ENCODE results near the gene SKA3. TPM values are rescaled to one million over a fixed set of nuclear protein-coding genes. Genes with fewer than 3 reads are reported as not detected.
"Not testable (repeated sequence)": the region's sequence is repeated elsewhere in the genome, so short reads cannot be mapped to it uniquely, and the experiment has no call there.

Gene SKA3
- total RNA-seq, 5 donors from 2014 or later (not counting 1 experiment from before 2014, with no cell fraction given) = 0.69 to 2.7 (median 0.98) TPM

DNA sequence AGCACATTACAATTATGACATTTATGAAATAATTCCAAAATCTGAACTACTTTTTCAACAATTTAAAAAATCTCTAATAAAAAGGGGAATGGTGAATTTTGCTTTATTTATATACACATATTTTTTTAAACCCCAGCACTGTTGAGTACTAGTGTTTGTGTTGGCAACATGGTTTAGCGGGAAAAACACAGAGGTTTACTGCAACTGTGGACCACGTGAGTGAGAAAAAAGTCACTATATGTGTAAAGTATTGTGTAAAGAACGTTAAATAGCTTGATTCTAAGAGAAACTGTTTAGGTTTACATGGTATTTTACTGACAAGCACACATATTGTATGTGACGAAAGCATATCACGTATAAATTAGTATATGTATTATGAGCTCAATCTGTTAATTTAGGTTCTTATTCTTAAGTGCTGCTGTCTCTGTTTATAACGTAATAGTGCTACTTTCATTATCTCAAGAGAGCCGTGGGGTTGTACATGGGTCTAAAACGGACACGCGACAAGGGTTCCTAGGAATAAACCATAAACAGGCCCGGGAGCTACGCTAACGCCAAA lies 617 bp downstream of the SKA3 start:
- peak overlapping the region; percentile 95 to 99 (median 96) for H3K4me3 Mint-ChIP-seq
- Histone ChIP-seq H3K9me3 (no peaks in the 10 kb centered on the region), H3K27ac (ENCODE audit: low read length) (no peak overlapping the region), H3K4me3 (ENCODE audit: control insufficient read depth in 1 of 2, extremely low read depth in 1 of 2, low read length in 1 of 2) (peak overlapping the region; percentile 85 to 94), H3K27me3 (replicated peaks in 1 of 2; ENCODE audit: control insufficient read depth in 2 of 2, extremely low read depth in 1 of 2, insufficient read depth in 2 of 2, low read length in 1 of 2) (no peaks in the 10 kb centered on the region), H3K4me1 (ENCODE audit: control insufficient read depth in 1 of 2, extremely low read depth in 1 of 2, insufficient read depth in 2 of 2, low read length in 2 of 2) (peaks cover 6 to 18% of the 10 kb centered on the region in 2 experiments), H3K36me3 (ENCODE audit: control insufficient read depth in 2 of 2, extremely low read depth in 1 of 2, insufficient read depth in 1 of 2, low read length in 1 of 2) (no peaks in the 10 kb centered on the region)
- no peaks in the 10 kb centered on the region for H3K9me3 Mint-ChIP-seq
- POLR2A ChIA-PET = interaction anchor here (0.5 to 1.2 kb wide), 6 partner anchors 20 to 1386 kb away, joined by 3 to 5 read pairs (median 4); no protein-coding TSS in a partner anchor
- CTCF ChIA-PET = interaction anchor here in 1 of 2 donors (1.2 kb wide), 1 partner anchor 122 kb away, joined by 3 read pairs; no protein-coding TSS in a partner anchor
- no peaks in the 10 kb centered on the region for H3K27me3 Mint-ChIP-seq
- H3K36me3 Mint-ChIP-seq = no peaks in the 10 kb centered on the region
- H3K4me1 Mint-ChIP-seq = peaks cover 25 to 26% (median 26%) of the 10 kb centered on the region in 3 donors
- ATAC-seq (replicated peaks in 1 of 4) (no peak), DNase-seq (no peak)
- peak overlapping the region in 1 of 2 donors; percentile 95 for H3K27ac Mint-ChIP-seq
- 2% methylated on average over 9 of the region's 13 CpGs for WGBS (ENCODE audit: insufficient coverage)

- H3K27ac Mint-ChIP-seq; POLR2A ChIA-PET; H3K27ac ChIP-seq (ENCODE audit: low read length); H3K9me3 Mint-ChIP-seq; H3K36me3 ChIP-seq (ENCODE audit: control insufficient read depth in 2 of 2, extremely low read depth in 1 of 2, insufficient read depth in 1 of 2, low read length in 1 of 2); H3K36me3 Mint-ChIP-seq; H3K4me3 ChIP-seq (ENCODE audit: control insufficient read depth in 1 of 2, extremely low read depth in 1 of 2, low read length in 1 of 2); DNase-seq; ATAC-seq (replicated peaks in 1 of 4); H3K4me3 Mint-ChIP-seq; H3K27me3 ChIP-seq (replicated peaks in 1 of 2; ENCODE audit: control insufficient read depth in 2 of 2, extremely low read depth in 1 of 2, insufficient read depth in 2 of 2, low read length in 1 of 2); H3K9me3 ChIP-seq; CTCF ChIA-PET; H3K27me3 Mint-ChIP-seq: not testable (repeated sequence)
- H3K4me1 Mint-ChIP-seq = peaks cover 19 to 21% (median 20%) of the 10 kb centered on the region in 3 donors
- H3K4me1 ChIP-seq (ENCODE audit: control insufficient read depth in 1 of 2, extremely low read depth in 1 of 2, insufficient read depth in 2 of 2, low read length in 2 of 2) = peaks cover 6 to 15% of the 10 kb centered on the region in 2 experiments
- no CpG with 5 or more reads among the region's 1 CpG for WGBS (ENCODE audit: insufficient coverage)
Measured at GRCh38 chr13:21173767-21174166, 2.6 kb downstream of the SKA3 start.

- ChIA-PET CTCF (interaction anchor here in 1 of 2 donors (0.6 kb wide), 1 partner anchor 678 kb away, joined by 3 read pairs; no protein-coding TSS in a partner anchor), POLR2A (no interaction called here)
- Histone ChIP-seq H3K27ac (ENCODE audit: low read length) (no peak overlapping the region), H3K4me1 (ENCODE audit: control insufficient read depth in 1 of 2, extremely low read depth in 1 of 2, insufficient read depth in 2 of 2, low read length in 2 of 2) (peaks cover 2% of the 10 kb centered on the region in 2 experiments), H3K9me3 (no peaks in the 10 kb centered on the region), H3K27me3 (replicated peaks in 1 of 2; ENCODE audit: control insufficient read depth in 2 of 2, extremely low read depth in 1 of 2, insufficient read depth in 2 of 2, low read length in 1 of 2) (no peaks in the 10 kb centered on the region), H3K36me3 (ENCODE audit: control insufficient read depth in 2 of 2, extremely low read depth in 1 of 2, insufficient read depth in 1 of 2, low read length in 1 of 2) (no peaks in the 10 kb centered on the region), H3K4me3 (ENCODE audit: control insufficient read depth in 1 of 2, extremely low read depth in 1 of 2, low read length in 1 of 2) (no peak overlapping the region)
- no peaks in the 10 kb centered on the region for H3K36me3 Mint-ChIP-seq
- H3K9me3 Mint-ChIP-seq = no peaks in the 10 kb centered on the region
- ATAC-seq (replicated peaks in 1 of 4) (no peak), DNase-seq (no peak)
- no peaks in the 10 kb centered on the region for H3K27me3 Mint-ChIP-seq
- peaks cover 2 to 4% (median 4%) of the 10 kb centered on the region in 3 donors for H3K4me1 Mint-ChIP-seq
- WGBS (ENCODE audit: insufficient coverage) = no CpG with 5 or more reads among the region's 9 CpGs
- no peak overlapping the region for H3K4me3 Mint-ChIP-seq
- H3K27ac Mint-ChIP-seq = no peak overlapping the region
Measured at GRCh38 chr13:21171420-21171819, 4.9 kb downstream of the SKA3 start.

- 86% methylated on average over 3 of the region's 4 CpGs for WGBS (ENCODE audit: insufficient coverage)
- H3K36me3 ChIP-seq (ENCODE audit: control insufficient read depth in 2 of 2, extremely low read depth in 1 of 2, insufficient read depth in 1 of 2, low read length in 1 of 2); H3K9me3 ChIP-seq; H3K9me3 Mint-ChIP-seq; H3K4me1 ChIP-seq (ENCODE audit: control insufficient read depth in 1 of 2, extremely low read depth in 1 of 2, insufficient read depth in 2 of 2, low read length in 2 of 2); DNase-seq; H3K4me3 Mint-ChIP-seq; H3K27me3 Mint-ChIP-seq; H3K4me3 ChIP-seq (ENCODE audit: control insufficient read depth in 1 of 2, extremely low read depth in 1 of 2, low read length in 1 of 2); ATAC-seq (replicated peaks in 1 of 4); H3K4me1 Mint-ChIP-seq; H3K27ac Mint-ChIP-seq; H3K36me3 Mint-ChIP-seq; H3K27ac ChIP-seq (ENCODE audit: low read length); H3K27me3 ChIP-seq (replicated peaks in 1 of 2; ENCODE audit: control insufficient read depth in 2 of 2, extremely low read depth in 1 of 2, insufficient read depth in 2 of 2, low read length in 1 of 2): not testable (repeated sequence)
- ChIA-PET CTCF (interaction anchor here in 1 of 2 donors (0.5 to 0.7 kb wide), 2 partner anchors 28 to 266 kb away, joined by 3 read pairs; no protein-coding TSS in a partner anchor), POLR2A (interaction anchor here in 1 of 2 donors (0.7 kb wide), 1 partner anchor 16 kb away, joined by 4 read pairs; no protein-coding TSS in a partner anchor)
Measured at GRCh38 chr13:21165606-21166005, 10.7 kb downstream of the SKA3 start.

DNA sequence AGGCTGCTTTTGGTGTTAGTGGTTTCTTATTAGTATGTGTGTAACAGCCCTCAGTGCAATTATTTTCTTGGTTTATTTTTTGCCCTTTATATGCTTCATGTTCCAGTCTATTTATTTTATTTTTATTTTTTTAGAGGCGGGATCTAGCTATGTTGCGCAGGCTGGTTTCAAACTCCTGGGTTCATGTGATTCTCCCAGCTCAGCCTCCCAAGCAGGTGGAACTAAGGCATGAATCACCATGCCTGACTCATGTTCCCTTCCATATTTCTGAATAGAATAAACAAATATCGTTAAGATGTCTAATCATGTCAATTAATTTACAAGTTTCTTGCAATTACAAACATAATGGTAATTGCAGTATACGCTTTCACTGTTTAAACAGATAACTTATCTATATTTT lies 11.7 kb downstream of the SKA3 start:
- POLR2A ChIA-PET = interaction anchor here in 1 of 2 donors (0.6 kb wide), 1 partner anchor 260 kb away, joined by 3 read pairs; no protein-coding TSS in a partner anchor
- WGBS (ENCODE audit: insufficient coverage) = no CpG with 5 or more reads among the region's 4 CpGs

DNA sequence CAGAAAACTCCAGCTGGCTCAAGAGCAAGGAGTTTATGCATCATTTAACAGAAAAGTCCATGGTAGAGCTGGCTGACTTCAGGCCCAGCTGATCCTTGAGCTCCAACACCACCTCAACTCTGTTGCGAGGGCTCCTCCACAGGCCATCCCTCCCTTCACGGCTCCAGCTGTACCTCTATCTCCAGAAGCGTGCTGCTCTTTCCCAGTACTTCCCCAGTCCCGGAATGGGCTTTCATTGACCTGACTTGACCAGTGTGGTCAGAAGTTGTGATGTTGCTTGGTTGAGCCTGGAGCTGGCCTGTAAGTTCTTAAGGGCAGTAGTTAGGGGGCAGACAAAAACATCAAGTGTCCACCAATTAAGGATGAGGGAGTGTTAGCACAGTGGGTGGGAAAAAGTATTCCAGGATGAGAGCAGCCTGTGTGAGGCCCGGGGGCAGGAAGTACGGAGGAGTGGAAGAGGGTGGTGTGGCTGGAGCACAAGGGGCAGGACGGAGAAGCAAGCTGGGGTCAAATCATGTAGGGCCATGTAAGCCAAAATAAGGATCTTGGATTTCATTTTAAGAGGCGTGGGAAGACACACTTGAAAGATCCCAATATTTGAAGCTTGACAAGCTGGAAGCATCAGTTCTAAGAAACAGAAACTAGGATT lies 24.0 kb downstream of the SKA3 start:
- H3K4me3 Mint-ChIP-seq = no peak overlapping the region
- H3K4me1 Mint-ChIP-seq = peaks cover 0 to 6% (median 0%) of the 10 kb centered on the region in 3 donors
- H3K4me3 ChIP-seq (ENCODE audit: control insufficient read depth in 1 of 2, extremely low read depth in 1 of 2, low read length in 1 of 2) = no peak overlapping the region
- H3K27ac ChIP-seq (ENCODE audit: low read length) = no peak overlapping the region
- no peaks in the 10 kb centered on the region for H3K9me3 Mint-ChIP-seq
- peaks cover 3 to 11% of the 10 kb centered on the region in 2 donors for H3K36me3 ChIP-seq (ENCODE audit: control insufficient read depth in 2 of 2, extremely low read depth in 1 of 2, insufficient read depth in 1 of 2, low read length in 1 of 2)
- peaks cover 7% of the 10 kb centered on the region for H3K36me3 Mint-ChIP-seq
- H3K27ac Mint-ChIP-seq = no peak overlapping the region
- ChIA-PET CTCF (no interaction called here), POLR2A (interaction anchor here in 1 of 2 donors (0.7 kb wide), 1 partner anchor 24 kb away, joined by 3 read pairs; the partner anchor contains the start of genes MRPL57 and SKA3)
- whole genome bisulfite sequencing (ENCODE audit: insufficient coverage) = 91% methylated on average over 3 of the region's 8 CpGs
- no peaks in the 10 kb centered on the region for H3K27me3 Mint-ChIP-seq
- H3K4me1 ChIP-seq (ENCODE audit: control insufficient read depth in 1 of 2, extremely low read depth in 1 of 2, insufficient read depth in 2 of 2, low read length in 2 of 2) = no peaks in the 10 kb centered on the region
- H3K9me3 ChIP-seq = no peaks in the 10 kb centered on the region
- ATAC-seq (replicated peaks in 1 of 4) (no peak), DNase-seq (no peak)
- no peaks in the 10 kb centered on the region for H3K27me3 ChIP-seq (replicated peaks in 1 of 2; ENCODE audit: control insufficient read depth in 2 of 2, extremely low read depth in 1 of 2, insufficient read depth in 2 of 2, low read length in 1 of 2)

More for the DNA sequence above, 11.7 kb downstream of the SKA3 start:
- DNase-seq (no peak), ATAC-seq (replicated peaks in 1 of 4) (no peak)
- Histone ChIP-seq H3K36me3 (ENCODE audit: control insufficient read depth in 2 of 2, extremely low read depth in 1 of 2, insufficient read depth in 1 of 2, low read length in 1 of 2) (no peaks in the 10 kb centered on the region), H3K9me3 (no peaks in the 10 kb centered on the region), H3K27me3 (replicated peaks in 1 of 2; ENCODE audit: control insufficient read depth in 2 of 2, extremely low read depth in 1 of 2, insufficient read depth in 2 of 2, low read length in 1 of 2) (no peaks in the 10 kb centered on the region), H3K4me1 (ENCODE audit: control insufficient read depth in 1 of 2, extremely low read depth in 1 of 2, insufficient read depth in 2 of 2, low read length in 2 of 2) (no peaks in the 10 kb centered on the region), H3K27ac (ENCODE audit: low read length) (no peak overlapping the region), H3K4me3 (ENCODE audit: control insufficient read depth in 1 of 2, extremely low read depth in 1 of 2, low read length in 1 of 2) (no peak overlapping the region)
- CTCF ChIA-PET = interaction anchor here in 1 of 2 donors (0.6 kb wide), 1 partner anchor 440 kb away, joined by 4 read pairs; no protein-coding TSS in a partner anchor
- no peaks in the 10 kb centered on the region for H3K27me3 Mint-ChIP-seq
- no peaks in the 10 kb centered on the region for H3K9me3 Mint-ChIP-seq
- H3K27ac Mint-ChIP-seq = no peak overlapping the region
- H3K36me3 Mint-ChIP-seq = no peaks in the 10 kb centered on the region
- no peaks in the 10 kb centered on the region for H3K4me1 Mint-ChIP-seq
- H3K4me3 Mint-ChIP-seq = no peak overlapping the region

All from T-cell (primary cell).